CMK (cell line): ENCODE measurements around the gene BAHCC1.
A peak's percentile ranks its signal among the peaks of the same experiment; 100 is the strongest.
"Not testable (repeated sequence)": the region's sequence is repeated elsewhere in the genome, so short reads cannot be mapped to it uniquely, and the experiment has no call there.

Experiments
- DNase-seq: peaks from one replicate; pipeline ENCODE4 v3.0.0-alpha.2; 2010; ENCODE audit warnings: low read depth

Gene BAHCC1

DNA sequence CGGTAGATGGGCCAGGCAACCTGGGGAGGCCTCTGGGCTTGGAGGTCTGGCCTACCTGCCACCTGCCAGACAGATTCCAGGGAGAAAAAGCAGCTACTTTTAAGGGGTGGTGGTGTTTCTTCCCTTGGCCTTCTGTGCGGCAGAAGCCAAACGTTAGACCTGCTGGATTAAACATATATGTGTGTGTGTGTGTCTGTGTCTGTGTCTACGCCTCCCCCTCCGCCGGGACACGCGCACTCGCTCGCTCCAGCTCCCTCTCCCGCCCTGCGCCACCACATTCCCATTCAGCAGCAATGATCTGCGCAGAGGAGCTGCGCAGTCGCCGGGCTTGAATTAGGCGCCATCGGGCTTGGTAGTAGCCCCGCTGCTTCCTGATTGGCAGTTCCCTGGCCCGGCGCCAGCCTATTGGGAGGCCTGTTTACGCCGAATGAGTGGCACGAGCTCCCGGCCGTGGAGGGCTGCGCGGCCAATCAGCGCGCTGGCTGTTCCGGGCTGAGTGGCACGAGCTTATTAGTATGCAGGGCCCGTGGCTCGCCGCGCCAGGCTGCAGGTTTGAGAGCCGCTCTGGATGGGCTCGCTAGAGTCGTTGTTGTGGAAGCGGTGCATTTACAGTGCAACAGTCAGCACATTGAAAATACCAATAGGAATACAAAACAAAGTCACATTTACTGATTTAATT is at the start of gene BAHCC1:
TSS of gene BAHCC1 (plus strand) at position 537 of the 679 bp plus-strand sequence. CDS start 4,283 bp downstream, outside the sequence.
- peak; percentile 98 for DNase-seq

DNA sequence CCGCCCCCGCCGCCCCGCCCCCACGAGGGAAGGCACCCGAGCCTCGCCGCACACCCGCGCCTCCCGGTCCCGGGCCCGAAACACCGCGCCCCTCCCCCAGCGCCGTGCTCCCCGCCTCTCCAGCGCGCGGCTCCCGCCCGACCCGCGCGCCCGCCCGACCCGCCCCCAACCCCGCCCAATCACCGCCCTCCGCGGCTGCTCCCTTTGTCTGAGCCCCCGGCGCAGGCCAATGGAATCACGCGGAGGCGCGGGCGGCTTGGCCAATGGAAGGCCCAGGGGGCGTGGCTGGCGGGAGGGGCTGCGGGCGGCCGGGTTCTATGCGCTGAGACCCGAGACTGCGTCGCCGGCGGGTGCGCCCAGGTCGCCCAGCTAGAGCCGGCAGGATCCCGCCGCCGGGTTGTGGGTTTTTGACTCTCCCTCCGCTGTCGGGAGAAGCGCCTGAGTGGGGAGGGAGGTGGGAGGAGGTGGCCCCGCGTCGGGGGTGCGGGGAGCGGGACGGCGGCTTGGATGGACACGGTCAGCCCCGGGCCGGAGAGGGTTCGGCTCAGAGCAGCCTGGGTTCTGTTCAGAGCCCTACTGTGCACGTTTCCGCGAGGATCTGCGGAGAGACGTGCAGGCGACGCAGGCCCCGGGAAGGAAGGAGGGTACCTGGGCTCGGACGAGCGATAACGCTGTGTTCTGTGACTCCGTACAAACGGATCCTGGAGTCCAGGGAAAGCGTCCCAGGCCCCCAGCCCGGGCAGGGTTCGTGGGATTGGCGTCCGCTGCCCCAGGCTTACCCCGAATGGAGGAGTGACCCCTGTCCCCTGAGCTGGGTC is 49.0 kb upstream of the BAHCC1 start:
- peak; percentile 91 for DNase-seq

DNA sequence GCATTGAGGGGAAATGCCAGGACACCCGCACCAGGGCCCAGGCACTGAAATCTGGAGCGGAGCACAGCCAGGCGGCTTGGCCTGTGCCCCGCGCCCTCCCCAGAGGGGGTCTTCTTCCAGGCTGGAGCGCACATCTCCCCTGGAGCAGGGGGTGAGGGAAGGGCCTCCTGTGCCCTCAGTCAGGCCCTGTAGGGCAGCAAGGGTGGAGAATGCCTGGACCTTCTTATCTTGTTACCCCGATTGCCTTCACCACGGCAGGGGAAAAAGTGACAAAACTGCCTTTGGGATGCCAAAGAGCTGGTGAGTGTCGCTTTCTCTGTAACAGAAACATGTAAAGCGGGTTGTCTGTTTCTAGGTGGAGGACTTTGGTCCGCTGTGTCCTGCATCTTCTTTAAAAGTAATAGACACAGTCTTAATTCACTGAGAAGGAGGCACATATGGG is 48.3 kb upstream of the BAHCC1 start:
- no peak for DNase-seq

DNA sequence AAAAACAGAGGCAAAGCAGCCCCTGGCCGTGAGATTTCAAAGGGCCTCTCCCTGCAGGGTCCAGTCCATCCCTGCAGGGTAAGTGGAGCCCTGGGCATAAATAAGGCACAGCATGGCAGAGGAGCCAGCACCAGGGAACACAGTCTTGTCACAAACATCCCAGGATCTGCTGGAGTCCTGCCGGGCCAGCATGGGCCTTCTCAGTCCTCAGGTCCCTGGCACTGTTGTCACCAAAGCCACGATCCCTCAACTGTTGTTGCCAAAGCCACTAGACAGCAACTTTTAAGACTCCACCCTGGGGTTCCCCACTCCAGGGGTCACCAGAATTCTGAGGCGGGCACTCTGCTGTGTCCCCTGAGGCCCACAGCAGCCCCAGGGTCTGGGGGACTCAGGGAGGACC is 47.8 kb upstream of the BAHCC1 start:
- DNase-seq, result no peak

DNA sequence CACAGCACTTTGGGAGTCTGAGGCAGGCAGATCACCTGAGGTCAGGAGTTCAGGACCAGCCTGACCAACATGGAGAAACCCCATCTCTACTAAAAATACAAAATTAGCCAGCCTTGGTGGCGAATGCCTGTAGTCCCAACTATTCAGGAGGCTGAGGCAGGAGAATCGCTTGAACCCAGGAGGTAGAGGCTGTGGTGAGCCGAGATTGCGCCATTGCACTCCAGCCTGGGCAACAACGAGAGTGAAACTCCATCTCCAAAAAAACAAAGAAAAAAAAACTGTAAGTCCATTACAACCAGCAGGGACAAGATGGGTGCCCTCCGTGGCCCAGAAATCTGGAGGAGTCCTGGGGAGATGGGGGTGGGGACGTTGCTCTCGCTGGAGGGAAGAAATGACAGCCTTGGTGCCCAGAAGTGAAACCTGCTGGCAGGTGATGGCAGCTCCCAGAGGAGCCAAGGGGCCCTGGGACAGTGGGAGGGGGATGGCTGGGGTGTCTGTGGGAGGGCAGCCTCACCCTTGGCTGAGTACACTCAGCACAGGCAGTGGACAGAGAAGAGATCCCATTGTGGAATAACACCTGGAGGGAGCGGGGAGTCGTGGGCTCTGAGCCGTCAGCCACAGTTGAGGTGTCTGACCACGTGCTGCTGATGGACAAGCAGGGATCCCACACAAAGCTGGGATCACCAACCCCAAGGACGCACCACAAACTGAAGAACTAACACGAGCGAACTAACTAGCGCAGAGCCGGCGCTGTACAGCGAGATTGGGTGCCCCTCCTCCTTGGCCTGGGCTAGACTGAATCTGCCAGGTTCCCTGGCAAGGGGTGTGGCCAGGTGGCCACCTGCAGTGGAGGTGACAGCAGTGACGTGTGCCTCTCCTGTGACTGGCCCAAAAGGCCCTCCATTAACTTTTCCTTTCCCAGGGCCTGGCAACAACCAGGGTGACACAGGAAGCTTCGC is 46.9 kb upstream of the BAHCC1 start:
- DNase-seq, result no peak

DNA sequence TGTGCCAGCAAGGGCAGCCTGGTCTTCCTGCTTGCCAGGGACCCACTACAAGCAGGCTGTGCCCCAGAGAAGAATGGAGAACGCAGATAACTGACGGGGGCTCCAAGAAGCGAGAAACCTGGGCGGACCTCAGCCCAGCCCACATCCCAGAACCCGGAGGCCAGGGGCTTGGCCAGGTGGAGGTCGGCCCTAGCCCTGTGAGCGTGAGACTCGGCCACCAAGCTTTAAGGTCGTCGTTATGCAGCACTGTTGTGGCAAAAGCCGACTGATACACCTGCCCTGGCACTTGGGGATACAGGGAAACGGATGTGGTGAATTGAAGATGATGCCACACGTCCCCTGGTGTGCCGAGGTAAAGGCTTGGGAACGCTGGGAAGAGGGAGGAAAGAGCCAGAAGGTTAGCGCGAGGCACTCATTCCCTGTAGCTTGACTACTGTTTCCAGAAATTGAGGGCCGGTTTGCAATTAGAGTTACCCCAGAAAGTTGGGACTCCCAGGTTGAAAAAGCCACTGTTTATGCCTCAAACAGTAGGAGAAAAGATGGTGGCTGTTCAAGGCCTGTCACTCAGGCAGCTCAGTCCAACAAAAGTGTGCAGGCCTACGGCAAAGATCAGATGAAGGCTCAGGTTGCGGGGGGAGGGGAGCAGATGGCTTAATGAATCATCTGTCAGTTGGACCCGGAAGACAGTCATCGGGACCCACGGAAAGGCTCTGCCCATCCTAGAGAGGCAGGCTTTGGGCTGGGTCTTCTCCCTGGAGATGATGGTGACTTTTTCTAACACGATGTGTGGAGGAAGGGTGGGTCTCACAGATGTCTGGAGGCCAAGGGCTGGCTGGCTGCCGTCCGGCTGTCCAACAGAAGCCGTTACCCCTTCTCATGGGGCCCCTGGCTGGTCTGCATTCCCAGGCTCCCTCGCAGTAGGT is 45.6 kb upstream of the BAHCC1 start:
- no peak for DNase-seq

DNA sequence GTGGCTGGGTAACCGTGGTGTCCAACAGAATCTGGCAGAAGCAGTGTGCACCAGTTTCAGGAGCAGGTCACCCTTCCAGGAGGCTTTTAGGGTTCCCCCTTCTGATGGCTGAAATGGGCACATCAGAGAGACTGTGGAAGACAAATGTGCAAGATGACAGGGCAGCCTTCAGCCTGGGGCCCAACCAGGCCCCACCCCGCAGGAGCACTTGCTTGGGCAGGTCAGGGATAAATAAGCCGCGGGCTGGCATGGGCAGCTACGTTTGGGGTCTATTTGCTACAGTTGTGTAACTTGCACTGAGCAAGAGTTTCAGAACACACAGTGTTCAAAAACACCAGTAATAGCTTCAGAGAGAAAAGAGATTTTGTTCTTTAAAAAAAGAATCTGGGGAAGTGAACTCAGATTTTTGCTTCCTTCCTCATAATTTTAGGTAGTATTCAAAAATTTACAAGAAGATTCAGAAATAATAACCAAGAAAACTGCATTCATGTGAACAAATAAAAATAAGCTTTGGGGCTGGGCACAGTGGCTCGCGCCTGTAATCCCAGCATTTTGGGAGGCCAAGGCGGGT is 44.9 kb upstream of the BAHCC1 start:
- no peak for DNase-seq

DNA sequence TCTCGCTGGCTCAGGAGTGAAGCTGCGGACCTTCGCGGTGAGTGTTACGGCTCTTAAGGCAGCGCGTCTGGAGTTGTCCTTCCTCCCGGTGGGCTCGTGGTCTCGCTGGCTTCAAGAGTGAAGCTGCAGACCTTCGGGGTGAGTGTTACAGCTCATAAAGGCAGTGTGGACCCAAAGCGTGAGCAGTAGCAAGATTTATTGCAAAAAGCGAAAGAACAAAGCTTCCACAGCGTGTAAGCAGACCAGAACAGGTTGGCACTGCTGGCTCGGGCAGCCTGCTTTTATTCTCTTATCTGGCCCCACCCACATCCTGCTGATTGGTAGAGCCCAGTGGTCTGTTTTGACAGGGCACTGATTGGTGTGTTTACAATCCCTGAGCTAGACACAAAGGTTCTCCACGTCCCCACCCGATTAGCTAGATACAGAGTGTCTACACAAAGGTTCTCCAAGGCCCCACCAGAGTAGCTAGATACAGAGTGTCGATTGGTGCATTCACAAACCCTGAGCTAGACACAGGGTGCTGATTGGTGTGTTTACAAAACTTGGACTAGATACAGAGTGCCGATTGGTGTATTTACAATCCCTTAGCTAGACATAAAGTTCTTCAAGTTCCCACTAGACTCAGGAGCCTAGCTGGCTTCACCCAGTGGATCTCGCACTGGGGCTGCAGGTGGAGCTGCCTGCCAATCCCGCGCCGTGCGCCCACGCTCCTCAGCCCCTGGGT is 43.8 kb upstream of the BAHCC1 start:
- DNase-seq, result not testable (repeated sequence)

DNA sequence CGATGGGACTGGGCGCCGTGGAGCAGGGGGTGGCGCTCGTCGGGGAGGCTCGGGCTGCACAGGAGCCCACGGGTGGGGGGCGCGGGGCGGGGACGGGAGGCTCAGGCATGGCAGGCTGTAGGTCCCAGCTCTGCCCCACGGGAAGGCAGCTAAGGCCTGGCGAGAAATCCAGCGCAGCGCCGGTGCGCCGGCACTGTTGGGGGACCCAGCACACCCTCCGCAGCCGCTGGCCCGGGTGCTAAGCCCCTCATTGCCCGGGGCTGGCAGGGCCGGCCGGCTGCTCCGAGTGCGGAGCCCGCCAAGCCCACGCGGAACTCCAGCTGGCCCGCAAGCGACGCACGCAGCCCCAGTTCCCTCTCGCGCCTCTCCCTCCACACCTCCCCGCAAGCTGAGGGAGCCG is 43.2 kb upstream of the BAHCC1 start:
- DNase-seq, result not testable (repeated sequence)

DNA sequence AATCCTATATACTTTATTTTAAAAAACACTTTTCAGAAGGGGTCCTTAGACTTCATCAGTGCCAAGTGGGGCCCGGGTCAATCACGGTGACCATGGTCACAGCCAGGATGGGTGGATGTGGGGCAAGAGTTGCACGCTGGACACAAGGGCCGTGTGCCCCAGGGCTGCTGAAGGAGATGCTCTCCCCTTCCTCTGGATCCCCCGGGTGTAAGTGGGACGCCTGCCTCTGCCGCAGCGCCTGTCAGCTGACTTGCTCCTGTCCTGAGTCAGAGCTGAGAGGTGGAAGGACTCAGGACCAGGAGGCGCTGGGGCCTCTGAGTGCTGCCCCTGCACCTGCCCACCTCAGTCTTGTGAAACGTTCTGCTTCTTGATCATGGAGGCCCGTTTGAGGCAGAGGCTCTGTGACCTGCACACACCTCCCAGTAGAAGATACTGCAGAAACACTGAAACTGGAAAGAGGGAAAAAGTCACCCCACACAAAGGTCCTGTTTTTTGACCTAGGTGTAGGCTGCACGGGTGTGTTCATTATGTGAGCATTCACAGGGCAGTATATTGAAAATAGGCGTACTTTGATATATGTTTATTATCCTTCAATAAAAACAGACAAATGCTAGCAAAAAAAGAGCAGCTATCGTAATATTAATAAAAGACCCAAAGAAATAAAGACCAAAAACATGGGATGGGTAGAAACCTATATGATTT is 40.9 kb upstream of the BAHCC1 start:
- DNase-seq, result no peak

DNA sequence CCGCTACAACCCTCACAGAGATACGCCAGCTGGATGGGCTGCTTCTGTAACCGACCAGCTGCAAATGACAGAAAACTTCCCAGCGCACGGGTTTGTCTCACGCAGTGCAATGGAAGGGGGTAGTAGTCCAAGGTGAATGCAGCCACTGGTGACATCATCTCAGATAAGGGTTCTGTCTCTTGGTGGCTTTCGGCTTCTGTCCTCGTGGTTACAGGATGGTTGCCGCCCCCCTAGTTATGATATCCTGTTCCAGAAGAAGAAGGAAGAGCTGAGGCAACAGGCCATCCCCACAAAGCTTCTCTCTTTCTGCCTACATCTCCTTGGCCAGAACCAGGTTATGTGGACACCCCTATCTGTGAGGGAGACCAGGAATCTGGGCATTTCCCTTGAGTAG is 40.3 kb upstream of the BAHCC1 start:
- no peak for DNase-seq

DNA sequence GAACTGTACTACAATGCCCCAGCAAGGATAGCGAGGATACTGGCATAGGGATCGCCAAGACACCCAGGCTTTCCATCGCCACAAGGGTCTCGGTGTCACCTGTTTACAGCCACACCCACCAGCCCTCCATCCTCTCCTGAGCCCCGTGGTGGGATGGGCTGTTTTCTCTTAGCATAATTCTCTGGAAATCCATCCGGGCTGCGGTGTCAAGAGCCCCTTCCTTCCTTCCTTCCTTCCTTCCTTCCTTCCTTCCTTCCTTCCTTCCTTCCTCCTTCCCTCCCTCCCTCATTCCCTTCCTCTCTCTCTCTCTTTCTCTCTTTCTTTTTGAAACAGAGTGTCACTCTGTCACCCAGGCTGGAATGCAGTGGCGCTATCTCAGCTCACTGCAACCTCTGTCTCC is 36.0 kb upstream of the BAHCC1 start:
- no peak for DNase-seq

DNA sequence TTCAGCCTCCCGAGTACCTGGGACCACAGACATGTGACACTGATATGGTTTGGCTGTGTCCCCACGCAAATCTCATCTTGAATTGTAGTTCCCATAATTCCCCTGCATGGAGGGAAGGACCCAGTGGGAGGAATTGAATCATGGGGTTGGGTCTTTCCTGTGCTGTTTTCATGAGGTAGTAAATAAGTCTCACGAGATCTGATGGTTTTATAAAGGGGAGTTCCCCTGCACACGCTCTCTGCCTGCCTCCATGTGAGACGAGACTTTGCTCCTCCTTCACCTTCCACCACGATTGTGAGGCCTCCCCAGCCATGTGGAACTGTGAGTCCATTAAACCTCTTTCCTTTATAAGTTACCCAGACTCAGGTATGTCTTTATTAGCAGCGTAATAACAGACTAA is 33.3 kb upstream of the BAHCC1 start:
- DNase-seq, result not testable (repeated sequence)

DNA sequence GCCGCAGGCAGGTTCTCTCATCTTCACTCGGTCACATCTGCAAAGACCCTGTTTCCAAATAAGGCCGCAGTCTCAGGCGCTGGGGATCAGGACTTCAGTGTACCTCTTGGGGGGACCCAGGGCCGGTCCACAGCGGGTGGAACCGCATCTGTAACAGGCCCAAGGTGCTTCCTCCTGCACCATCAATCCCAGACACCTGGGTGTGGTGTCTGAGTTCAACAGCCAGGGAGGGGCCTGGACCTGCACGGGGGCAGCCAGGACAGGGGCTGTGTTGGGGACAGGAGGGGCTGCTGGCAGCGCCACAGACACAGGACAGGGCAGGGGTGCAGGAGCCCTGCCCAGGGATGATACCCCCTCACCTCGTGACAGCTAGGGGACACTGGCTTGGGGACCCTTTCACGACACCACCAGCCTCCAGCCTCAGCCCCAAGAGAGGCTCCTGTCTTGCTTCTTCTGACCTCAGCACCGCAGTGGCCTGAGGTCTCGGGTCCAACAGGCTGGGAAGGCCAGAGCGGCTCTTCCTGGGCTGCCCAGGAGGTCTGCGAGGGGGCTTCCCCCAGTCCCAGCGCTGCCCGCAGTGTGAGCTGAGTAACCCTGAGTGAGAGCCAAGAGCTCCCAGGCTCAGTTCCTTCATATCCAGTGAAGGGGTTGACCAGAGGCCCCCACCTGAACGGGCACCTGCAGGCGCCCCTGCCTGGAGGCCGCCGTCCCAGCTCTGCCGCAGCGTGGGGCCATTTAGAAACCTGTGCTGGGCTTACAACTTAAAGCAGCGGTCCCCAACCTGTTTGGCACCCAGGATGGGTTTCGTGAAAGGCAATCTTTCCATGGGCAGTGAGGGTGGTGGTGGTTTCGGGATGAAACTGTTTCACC is 30.7 kb upstream of the BAHCC1 start:
- DNase-seq, result no peak

DNA sequence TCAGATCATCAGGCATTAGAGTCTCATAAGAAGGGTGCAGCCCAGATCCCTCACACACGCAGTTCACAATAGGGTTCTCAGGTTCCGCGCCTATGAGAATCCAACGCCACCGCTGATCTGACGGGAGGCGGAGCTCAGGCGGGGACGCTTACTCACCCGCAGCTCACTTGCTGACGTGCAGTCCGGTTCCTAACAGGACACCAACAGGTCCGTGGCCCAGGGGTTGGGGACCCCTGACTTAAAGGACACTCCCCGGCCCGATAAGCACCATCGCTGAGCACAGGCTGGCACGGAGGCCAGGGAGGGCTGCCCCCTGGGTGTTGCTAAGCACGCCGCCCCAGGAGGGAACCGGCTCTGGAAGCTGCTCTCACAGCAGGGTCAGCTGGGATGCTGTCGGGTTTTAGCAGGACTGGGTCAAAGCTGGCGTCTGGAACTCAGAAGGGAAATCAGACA is 30.1 kb upstream of the BAHCC1 start:
- DNase-seq, result no peak

DNA sequence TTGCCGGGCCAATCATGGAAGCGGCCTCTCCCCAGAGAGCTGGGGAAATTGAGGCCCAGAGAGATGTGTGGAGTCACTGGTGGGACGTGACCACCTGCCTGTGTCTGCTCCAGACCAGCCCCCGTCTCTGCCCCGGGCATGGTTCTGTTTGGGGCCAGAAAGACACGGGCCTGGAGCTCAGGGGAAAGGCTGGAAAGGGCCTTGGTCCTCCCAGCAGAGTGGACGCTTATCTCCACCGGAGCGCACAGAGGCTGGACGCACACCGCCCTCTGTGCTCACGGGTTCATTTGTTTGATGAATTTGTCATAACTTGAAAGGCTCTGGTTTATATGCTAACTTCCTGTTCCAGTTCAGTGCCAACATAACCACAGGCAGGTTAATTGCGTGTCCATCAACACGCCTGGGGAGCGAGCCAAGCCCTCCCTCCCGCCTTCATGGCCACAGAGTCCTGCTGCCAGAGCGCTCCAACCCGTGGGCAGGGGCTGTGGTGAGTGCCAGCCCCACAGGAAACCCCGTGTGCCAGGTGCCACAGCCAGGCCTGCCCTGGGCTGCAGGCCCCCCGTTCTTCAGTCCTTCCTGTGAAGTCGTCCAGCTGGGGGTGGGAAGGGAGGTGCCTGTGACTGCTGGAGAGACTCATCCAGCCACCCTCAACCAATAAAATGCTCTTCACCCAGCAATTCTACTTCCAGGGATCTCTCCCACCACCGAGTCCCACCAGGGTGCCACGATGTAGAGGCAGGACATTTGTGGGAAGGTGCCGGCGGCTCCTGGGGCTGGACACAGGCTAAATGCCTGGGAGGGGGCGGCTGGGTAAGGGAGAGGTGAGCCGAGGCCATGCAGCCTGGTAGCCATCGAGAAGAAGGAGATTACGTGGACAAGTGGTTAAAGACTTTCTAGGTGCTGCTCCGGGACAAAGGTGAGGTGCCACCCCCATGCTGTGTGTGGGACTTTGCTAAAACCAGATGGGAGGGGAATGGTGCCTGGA is 29.4 kb upstream of the BAHCC1 start:
- no peak for DNase-seq

DNA sequence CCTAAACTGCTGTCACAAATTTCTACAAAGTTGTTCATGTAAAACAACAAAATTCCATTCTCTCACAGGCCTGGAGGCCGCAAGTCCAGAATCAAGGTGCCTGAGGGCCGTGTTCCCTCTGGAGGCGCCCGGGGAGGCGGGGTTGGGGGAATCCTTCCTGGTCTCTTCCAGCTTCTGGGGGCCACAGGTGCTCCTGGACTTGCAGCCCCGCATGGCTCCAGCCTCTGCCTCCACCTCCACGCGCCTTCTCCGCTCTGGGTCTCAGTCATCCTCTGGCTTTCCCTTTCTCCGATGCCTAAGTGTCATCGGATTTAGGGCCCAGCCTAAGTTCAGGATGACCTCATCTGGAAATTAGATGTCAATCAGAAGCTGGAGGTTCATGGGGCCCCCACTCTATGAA is 28.6 kb upstream of the BAHCC1 start:
- DNase-seq, result no peak
